HFF-Myc (cell line): Measurements from ENCODE around the gene SH2D3A.

Experiments used
- DNase-seq: peaks from one replicate; pipeline ENCODE4 v3.0.0-alpha.2; 2011; ENCODE audit warnings: low read depth; ENCODE audit errors: extremely low read depth
- H3K4me3 ChIP-seq: replicated peaks from 2 replicates; pipeline ENCODE4 v1.5.1; 2011; ENCODE audit warnings: low read depth, mild to moderate bottlenecking, control low read depth, low read length
- CTCF ChIP-seq: IDR thresholded peaks from 2 replicates; pipeline ENCODE4 v1.5.1; 2012; ENCODE audit warnings: mild to moderate bottlenecking, low read depth, low read length, control low read depth; ENCODE audit errors: missing control alignments

The SH2D3A gene

GRCh38 chr19:6791237-6791636 lies 24.0 kb upstream of the SH2D3A start:
- TF ChIP-seq CTCF, result no peak
- H3K4me3 ChIP-seq, result no peak overlapping the region
- DNase-seq, result no peak

GRCh38 chr19:6790194-6791128 lies 23.2 kb upstream of the SH2D3A start:
- no peak overlapping the region for H3K4me3 ChIP-seq
- no peak for TF ChIP-seq CTCF
- DNase-seq, result no peak

- no peak overlapping the region for H3K4me3 ChIP-seq
- DNase-seq, result no peak
- no peak for TF ChIP-seq CTCF
Observed at GRCh38 chr19:6788896-6789295, 21.7 kb upstream of the SH2D3A start.

GRCh38 chr19:6787393-6787792 lies 20.2 kb upstream of the SH2D3A start:
- no peak for TF ChIP-seq CTCF
- no peak overlapping the region for H3K4me3 ChIP-seq
- no peak for DNase-seq

- no peak for DNase-seq
- H3K4me3 ChIP-seq, result no peak overlapping the region
- no peak for TF ChIP-seq CTCF
Observed at GRCh38 chr19:6779206-6779605, 12.0 kb upstream of the SH2D3A start.

GRCh38 chr19:6778386-6778785 lies 11.2 kb upstream of the SH2D3A start:
- no peak overlapping the region for H3K4me3 ChIP-seq
- DNase-seq, result no peak
- no peak for TF ChIP-seq CTCF
